Measurements from ENCODE around the gene DNMT1.
"Not testable (repeated sequence)": the region's sequence is repeated elsewhere in the genome, so short reads cannot be mapped to it uniquely, and the experiment has no call there.

Gene DNMT1

DNA sequence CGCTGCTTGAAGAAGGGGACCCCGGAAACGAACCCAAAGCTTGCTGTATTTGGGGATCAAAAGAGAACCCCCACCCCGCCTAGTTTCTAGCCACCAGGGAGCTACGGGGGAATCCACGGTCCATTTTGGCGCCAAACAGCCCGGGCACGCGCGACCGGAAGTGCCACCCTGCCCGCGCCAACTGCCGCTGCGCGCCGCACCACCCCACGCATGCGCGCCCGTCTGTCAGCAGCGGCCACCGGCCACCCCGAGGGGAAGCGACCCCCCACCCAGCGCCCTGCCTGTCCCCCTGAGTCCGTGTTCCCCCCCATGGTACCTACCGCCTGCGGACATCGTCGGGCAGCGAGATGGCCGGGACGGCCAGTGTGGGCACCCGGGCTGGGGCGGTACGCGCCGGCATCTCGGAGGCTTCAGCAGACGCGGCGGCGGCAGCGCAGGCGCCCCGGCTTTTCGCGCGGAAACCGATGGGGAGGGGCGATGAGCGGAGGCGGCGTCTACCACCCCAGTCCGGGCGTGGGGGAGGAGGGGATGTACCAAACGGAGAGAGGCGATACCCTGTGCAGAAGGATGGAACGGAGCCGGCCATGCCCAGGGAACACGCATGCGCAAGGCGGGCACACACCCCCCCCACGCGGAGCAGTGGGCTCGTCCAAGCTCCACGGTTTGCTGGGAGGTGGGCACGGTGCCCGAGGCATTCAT is at the start of gene DNMT1:
Gene DNMT1 (minus strand): TSS at position 454 of the 699 bp plus-strand sequence. CDS start 54 bp downstream, at position 400.
- DNase-seq, result peak; percentile 95

DNA sequence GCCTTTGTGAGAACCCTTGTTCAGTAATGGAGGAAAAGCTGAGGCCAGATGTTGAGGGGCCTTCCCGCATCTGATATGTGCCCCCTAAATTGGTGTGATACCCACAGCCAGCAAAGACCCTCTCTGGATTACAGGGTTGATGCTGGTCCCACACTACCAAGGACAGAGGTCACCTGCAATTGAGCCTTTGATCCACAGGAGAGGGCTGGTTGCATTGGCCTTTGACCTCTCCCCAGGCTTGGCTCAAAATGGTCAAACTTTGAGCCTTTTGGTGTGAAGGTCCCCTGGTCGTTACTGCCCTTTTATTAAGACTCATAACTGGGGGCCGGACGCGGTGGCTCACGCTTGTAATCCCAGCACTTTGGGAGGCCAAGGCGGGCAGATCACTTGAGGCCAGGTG is 48.9 kb upstream of the DNMT1 start:
- DNase-seq, result no peak

DNA sequence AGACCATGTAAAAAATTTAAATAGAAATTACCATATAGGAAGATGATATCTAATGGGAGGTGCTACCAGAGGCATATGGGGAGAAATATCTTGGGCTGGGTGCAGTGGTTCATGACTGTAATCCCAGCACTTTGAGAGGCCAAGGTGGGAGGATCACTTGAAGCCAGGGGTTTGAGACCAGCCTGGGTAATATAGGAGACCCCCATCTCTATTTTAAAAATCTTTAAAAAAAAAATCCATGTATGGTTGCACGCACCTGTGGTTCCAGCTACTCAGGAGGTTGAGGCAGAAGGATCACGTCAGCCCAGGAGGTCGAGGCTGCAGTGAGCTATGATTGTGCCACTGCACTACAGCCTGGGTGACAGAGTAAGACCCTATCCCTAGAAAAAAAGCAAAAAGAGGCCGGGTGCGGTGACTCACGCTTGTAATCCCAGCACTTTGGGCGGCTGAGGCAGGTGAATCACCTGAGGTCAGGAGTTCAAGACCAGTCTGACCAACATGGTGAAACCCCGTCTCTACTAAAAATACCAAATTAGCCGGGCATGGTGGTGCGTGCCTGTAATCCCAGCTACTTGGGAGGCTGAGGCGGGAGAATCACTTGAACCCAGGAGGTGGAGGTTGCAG is 47.2 kb upstream of the DNMT1 start:
- not testable (repeated sequence) for DNase-seq

DNA sequence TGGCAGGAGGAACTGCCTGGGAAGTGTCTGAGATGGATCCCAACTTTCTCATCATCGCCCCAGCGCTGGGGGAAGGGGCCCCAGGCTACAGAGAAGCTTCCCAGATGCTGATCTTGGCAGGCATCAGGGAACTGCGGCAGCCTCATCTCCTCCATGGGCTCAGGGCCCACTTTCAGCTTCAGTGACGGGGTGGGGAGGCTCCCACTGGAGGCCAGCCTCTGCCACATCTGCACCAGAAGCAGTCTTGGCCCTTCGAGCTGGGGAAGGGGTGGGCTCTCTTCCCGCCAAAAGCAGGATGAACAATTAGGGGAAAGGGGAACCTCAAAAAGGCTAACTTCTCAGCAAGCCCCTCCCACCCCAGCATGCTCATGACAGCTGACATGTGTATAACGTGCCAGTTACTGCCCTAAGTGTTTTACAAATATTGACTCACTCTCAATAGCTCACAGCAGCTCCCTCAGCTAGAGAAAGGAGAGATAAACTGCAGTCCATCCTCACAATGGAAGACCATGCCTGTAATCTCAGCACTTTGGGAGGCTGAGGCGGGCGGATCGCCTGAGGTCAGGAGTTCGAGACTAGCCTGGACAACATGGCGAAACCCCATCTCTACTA is 43.5 kb upstream of the DNMT1 start:
- DNase-seq, result peak; percentile 58

DNA sequence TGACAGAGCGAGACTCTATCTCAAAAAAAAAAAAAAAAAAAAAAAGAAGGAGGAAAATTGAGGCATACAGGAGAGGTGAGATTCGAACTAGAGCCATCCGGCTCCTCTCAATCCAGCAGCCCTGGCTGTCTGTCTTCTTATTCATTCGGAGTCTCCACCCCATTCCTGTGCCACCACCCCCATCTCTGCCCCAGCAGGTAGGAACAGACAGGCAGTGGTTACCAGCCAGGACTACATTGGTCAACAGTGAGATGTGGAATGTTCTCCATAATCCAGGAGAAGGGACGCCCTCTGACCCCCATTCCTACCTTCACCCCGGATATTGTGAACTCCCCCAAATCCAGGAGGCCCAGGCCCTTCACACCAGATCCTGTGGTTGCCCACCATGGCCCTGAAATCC is 42.9 kb upstream of the DNMT1 start:
- no peak for DNase-seq

DNA sequence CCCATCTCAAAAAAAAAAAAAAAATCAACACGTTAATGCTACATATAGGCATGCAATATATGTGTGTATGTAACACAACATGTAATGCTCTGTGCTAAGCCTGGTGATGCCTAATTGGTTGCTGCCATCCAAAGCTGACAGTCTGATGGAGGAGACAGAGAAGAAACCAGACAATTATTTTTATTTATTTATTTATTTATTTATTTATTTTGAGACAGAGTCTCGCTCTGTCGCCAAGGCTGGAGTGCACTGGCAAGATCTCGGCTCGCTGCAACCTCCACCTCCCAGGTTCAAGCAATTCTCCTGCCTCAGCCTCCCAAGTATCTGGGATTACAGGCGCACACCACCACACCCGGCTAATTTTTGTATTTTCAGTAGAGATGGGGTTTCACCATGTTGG is 40.7 kb upstream of the DNMT1 start:
- not testable (repeated sequence) for DNase-seq

DNA sequence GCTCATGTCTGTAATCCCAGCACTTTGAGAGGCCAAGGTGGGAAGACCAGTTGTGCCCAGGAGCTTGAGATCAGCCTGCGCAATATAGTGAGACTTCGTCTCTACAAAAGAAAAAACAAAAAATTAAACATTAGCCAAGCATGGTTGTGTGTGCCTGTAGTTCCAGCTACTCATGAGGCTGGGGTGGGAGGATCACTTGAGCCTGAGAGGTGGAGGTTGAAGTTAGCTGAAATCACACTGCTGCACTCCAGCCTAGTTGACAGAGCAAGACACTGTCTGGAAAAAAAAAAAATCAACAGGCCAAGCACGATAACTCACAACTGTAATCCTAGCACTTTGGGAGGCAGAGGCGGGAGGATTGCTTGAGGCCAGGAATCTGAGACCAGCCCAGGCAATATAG is 40.2 kb upstream of the DNMT1 start:
- DNase-seq, result no peak

DNA sequence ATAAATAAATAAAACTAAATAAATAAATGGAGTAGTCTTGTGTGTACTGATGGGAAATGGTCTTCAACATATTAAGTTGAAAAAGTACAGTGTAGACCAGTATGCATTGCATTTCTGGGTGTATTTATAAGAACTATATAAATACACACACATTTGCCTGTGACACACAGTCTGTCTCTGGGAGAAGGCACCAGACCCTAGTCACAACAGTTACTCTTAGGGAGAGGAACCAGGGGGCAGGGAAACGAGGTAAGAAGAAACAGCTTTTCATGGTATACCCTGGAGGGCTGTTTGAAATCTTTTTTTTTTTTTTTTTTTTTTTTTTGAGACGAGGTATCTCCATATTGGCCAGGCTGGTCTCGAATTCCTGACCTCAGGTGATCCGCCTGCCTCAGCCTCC is 39.2 kb upstream of the DNMT1 start:
- DNase-seq, result no peak

DNA sequence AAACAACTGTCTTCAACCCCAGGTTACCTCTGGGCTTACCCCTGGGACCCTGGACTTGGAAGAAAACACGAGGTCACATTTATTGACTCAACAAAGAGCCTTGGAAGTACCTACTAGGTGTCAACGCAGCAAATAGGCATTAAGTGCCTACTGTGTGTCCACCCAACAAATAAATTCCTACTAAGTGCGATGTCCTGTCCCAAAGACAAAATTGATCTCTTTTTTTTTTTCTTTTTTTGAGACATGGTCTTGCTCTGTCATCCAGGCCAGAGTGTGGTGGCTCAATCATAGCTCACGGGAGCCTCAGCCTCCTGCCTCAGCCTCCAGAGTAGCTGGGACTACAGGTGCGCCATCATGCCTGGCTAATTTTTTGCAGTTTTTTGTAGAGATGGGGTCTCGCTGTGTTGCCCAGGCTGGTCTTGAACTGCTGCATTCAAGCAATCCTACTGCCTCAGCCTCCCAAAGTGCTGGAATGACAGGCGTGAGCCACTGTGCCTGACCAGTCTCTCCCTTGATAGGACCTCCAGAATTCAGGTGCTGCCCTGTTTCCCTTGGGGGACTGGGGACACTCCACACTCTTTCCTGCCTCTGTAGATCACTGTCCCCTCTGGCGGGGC is 37.0 kb upstream of the DNMT1 start:
- DNase-seq, result no peak

DNA sequence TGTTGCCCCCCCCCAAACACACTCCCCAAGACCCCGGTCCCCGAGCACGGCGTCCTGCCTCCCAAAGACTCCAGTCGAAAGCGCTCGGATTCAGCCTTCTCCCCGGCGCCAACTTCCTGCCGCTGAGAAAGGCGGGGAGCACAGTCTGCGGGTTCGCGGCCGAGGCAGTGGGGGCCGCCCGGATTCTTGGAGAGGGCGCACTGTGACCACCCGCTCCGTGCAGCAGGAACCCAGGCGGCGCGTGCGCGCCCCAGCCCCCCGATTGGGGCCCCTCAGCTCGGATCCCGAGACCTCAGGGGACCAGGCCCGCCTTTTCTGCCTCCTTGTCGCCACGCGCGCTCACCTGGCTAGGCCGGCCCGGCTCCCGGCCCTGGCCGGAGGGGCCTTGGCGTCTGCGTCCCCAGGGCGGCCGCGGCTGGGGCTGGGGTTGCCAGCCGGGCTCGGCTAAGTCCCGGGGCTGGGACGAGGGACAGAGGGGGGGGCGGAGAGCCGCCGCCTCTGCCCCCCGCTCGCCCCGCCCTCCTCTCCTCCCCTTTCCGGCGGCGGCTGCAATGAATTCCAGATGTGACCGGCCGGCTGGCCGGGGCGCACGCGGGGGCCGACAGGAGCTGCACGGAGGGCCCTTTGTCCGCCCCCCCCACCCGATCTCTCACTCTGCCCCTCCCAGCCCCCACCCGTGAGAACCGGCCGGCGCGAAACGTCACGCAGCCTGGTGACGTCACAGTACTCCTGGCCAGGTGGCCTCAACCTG is 36.3 kb upstream of the DNMT1 start, which contains the start of gene S1PR2:
Gene S1PR2 (minus strand): TSS at position 471 of the 751 bp plus-strand sequence. CDS start 6,426 bp downstream, outside the sequence.
- peak; percentile 83 for DNase-seq

DNA sequence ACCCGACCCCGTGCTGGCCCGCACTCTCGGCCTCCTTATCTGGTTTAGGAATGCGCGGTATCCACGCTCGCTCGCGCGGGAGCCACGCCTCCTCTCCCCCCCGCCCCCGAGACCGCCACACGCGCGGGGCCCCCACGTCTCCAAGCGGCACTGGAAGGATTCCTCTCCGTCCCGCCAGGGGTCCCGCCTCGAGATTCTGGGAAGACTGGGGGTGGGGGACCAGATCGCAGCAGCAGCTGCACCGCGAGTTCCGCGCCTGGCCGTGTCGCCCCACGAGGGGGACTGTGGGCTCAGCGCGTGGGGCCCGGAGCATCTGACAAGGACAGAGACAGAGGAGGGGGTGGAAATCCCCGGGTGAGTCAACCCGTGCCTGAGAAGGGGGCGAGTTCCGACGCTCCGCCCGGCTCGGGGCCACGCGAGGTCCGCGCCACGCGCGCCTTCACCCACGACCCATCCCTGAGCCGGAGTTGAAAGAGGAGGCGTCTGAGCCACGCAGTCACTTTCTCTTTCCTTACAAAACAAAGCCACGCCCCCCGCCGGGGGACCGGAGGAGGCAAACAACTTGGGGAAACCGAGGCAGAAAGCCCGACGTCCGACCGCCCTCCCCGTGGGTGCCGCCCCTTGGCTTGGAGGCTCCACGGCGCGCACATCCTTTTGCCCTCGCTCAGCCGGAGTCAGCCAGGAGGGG is 35.6 kb upstream of the DNMT1 start:
- DNase-seq, result peak; percentile 58

DNA sequence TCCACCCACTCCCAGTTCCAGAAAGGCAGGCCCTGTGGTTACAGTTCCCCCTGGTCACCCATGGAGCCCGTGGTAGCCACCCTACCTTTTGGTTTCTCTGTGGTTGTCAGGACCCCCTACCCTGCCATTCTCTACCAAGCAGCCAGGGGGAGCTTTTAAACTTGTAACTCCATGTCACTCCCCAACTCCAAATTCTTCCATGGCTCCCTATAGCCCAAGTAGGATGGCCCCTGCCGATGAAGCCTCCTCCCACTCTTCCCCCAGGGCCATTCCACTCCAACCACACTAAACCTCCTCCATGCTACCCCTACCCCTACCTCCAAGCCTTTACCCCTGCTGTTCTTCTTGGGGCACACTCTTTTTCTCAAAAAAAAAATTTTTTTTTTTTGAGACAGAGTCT is 34.2 kb upstream of the DNMT1 start:
- DNase-seq, result peak; percentile 53

DNA sequence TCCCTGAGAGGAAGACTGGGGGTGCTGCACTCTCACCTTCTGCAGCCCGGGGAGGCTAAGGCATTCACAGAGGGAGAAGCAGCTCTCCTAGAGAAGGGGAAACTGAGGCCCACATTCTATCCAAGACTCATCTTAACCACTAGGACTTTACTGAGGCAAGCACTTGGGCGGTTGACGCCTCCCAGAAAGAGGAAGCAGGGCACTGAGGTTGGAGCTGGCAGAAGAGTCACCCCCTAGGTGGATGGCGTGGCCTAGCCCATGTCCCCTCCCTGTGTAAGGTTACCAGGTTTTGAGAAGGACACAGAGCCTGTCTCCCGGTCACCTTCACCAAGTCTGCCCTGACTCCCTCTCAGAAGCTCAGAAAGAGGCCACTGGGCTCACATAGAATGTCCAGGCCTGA is 33.6 kb upstream of the DNMT1 start:
- peak; percentile 54 for DNase-seq

DNA sequence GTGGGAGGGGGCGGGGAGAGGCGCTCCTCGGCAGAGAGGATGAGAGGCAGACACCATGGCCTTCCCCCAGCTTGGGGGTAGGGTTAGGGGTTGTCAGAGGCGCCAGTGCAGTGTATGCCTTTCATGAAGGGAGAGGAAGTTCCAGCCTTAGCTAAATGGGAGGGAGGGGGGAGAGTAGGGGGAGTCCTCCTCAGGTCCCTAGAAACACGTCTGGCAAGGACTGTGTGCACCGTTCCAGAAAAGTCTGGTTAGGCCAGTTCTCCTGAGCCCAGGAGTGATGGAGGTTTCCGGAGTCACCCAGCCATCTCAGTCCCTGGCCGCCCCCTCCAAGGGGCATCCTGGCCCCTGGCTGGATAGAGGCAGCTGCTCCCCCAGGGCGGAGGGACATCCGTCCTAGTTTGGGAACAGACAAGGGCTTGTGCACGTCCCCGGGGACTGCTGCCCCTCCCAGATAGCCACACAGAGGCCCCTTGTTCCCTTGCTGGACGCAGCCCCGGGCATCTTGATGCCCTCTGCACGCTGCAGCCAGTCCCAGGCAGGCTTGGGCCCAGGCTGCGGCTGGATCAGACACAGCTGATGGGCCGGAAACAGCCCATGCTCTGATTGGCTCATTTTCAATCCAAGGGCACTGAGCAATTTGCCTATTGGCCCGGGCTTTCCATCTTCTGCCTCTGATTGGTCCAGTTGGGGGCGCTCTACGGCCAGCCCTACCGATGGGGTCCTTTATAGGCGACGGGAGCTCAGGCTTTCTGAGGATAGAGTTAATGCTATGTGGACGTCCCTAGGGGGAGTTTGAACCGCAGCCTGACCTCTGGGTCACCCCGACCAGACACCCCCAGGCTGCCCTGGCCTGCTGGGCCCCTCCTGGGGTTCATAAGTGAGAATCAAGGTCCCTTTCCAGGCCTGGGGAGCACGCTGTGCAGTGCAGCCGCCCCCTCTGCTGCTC is 32.5 kb upstream of the DNMT1 start:
- DNase-seq, result no peak

DNA sequence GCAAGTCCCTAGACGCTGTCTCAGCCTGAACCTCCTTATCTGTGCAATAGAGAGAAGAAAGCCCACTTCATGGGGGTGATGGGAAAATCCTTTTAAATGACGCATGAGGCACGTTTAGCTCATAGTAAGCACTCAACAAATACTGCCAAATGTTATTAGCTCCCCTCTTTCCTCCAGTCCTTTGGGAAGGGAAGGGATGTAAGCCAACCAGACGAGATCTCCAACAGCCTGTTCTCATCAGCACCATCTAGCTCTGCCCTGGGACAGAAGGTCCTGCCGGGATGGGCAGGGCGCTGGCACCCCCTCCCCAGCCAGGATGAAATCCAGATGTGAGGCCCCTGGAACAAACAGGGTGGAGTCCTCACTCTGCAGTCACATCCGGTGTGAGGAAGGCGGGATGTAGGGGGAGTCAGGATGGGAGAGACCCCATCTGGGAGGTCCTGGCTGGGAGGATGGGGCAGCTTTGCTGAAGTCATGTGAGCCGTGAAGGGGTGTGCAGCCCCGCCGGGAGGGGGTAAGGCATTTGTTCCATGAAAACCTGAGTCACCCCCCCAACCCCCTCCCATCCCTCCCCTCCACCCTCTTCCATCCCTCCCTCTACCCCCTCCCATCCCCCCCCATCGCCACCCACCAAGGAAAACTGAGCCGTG is 31.7 kb upstream of the DNMT1 start:
- no peak for DNase-seq

DNA sequence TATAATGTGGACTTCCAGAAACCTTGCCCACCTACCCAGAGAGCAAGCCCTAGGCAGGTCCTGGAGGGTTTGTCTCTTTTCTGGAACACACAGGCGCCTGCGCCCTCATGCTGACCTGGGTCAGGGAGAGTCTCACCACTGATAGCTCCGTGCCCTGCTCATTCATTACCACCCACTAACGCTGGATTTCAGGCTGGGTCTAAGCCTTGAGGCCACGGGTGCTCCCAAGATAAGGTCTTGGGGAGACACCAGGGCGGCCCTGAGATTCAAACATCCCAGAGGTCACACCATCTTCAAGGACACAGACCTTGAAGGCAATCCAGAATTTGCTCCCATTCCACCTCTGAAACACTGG is 31.2 kb upstream of the DNMT1 start:
- DNase-seq, result no peak

DNA sequence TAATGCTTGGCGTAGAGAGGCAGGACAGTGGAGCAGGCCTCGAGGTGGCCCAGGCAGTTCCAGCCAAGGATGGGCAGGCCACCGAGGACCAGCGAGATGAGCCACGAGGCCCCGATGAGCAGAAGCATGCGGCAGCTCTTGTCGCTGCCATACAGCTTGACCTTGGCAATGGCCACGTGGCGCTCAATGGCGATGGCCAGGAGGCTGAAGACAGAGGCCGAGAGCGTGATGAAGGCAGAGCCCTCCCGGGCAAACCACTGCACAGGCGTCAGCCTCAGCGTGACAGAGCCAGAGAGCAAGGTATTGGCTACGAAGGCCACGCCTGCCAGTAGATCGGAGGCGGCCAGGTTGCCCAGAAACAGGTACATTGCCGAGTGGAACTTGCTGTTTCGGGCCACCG is 29.6 kb upstream of the DNMT1 start:
- no peak for DNase-seq

DNA sequence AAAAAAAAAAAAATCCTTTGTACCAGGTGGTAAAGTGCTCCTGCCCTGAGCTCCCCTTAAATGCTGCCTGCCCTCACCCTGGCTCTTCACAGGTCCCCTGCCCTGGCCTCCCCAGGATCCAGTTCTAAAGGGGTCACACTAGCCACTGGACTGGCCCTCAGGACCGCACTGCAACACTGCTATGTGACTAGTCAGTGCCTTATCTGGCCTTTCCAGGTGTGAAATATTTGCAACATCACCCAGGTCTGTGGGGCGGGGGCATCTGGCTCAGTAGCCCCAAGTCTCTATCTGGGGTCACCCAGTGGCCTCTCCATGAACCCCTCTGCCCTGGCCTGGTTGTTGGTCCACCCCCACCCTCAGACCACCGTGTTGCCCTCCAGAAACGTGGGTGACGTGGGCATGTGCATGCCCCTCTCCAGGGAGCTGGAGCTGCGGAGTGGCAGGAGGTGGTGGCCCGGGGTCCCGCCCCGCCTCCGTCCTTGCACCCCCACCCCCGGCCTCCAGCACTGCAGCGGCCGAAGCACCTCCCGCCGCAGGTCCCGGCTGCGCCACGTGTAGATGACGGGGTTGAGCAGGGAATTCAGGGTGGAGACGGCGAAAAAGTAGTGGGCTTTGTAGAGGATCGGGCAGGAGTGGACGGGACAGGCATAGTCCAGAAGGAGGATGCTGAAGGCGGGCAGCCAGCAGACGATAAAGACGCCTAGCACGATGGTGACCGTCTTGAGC is 28.9 kb upstream of the DNMT1 start:
- no peak for DNase-seq

DNA sequence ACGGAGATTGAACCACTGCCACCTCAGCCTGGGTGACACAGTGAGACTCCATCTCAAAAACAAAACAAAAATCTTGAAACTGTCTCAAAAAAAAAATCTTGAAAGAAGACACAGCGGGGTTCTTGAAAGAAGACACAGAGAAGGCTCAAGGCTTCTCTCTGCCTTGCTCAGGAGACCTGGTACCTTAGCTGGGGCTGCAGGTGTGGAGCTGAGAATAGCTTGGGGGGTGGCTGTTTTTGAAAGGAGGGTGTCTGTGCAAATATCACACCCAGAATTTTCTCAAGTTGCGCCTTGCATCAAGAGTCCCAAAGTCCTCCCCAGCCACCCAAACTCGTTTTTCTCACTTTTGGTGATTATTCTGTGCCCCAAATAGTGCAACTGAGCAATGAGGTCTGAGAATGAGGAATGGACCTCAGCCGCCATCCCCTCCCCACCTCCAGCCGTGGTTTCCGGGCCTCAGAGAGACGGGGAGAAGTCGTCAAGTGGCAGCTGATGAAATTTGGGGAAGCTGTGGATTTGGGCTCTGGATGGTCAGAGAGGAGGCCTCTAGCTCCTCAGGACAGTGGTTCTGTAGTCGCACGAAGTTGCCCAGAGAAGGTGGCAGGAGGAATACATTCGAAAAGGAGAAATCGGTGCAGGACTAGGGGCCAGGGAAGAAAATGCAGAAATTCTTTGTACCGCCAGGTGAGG is 27.6 kb upstream of the DNMT1 start:
- peak; percentile 52 for DNase-seq
